K562 (cell line): ENCODE data around the gene STX12. TPM values are rescaled to one million over a fixed set of nuclear protein-coding genes. Genes with fewer than 3 reads are reported as not detected.

Source experiments
- CBX8 ChIP-seq: fragments of 200-600 bp; sonication (generic); IDR thresholded peaks from 2 replicates; pipeline ENCODE4 v1.6.1; 2012; ENCODE audit warnings: borderline replicate concordance, mixed run types, low read depth, mild to moderate bottlenecking, moderate library complexity, mixed read lengths, low read length, control low read depth, inconsistent platforms; ENCODE audit not compliant: poor library complexity, severe bottlenecking; ENCODE audit errors: extremely low read depth
- DNMT1 ChIP-seq: fragments of 450-650 bp; IDR thresholded peaks from 2 replicates; pipeline ENCODE4 v1.6.1; 2016; ENCODE audit warnings: antibody characterized with exemption, mild to moderate bottlenecking
- ETS2 ChIP-seq: IDR thresholded peaks from 2 replicates; pipeline ENCODE4 v1.6.1; 2016; ENCODE audit warnings: borderline replicate concordance, missing genetic modification characterization, mild to moderate bottlenecking, moderate library complexity, missing compliant biosample characterization; ENCODE audit not compliant: poor library complexity, severe bottlenecking
- FOSL1 ChIP-seq: fragments of 200-800 bp; sonication (Bioruptor generic); conservative IDR thresholded peaks from 2 replicates; pipeline ENCODE4 v1.6.1; 2016; ENCODE audit warnings: missing genetic modification characterization, missing compliant biosample characterization
- FOXJ2 ChIP-seq: fragments of 200-800 bp; sonication (Bioruptor generic); IDR thresholded peaks from 2 replicates; pipeline ENCODE4 v1.6.1; 2016; ENCODE audit warnings: missing genetic modification characterization, missing compliant biosample characterization
- GABPB2 ChIP-seq: fragments of 250-450 bp; sonication (Bioruptor Pico); conservative IDR thresholded peaks from 2 replicates; pipeline ENCODE4 v1.5.1; 2021; ENCODE audit warnings: mild to moderate bottlenecking
- MED1 ChIP-seq: sonication (generic); formaldehyde crosslinking; IDR thresholded peaks from 2 replicates; pipeline ENCODE4 v1.8.1; 2023; ENCODE audit warnings: missing genetic modification reagents, borderline replicate concordance
- NFIC ChIP-seq: fragments of 450-650 bp; IDR thresholded peaks from 2 replicates; pipeline ENCODE4 v1.6.1; 2017; ENCODE audit warnings: mild to moderate bottlenecking, inconsistent platforms
- NR1H2 ChIP-seq: sonication (generic); formaldehyde crosslinking; IDR thresholded peaks from 2 replicates; pipeline ENCODE4 v1.4.0; 2020; ENCODE audit warnings: mild to moderate bottlenecking, missing genetic modification reagents
- RBBP5 ChIP-seq: fragments of 200-600 bp; sonication (generic); IDR thresholded peaks from 2 replicates; pipeline ENCODE4 v1.6.1; 2012; ENCODE audit warnings: borderline replicate concordance, mild to moderate bottlenecking, low read length, control low read depth, inconsistent platforms; ENCODE audit not compliant: insufficient read depth, poor library complexity, severe bottlenecking
- RBFOX2 ChIP-seq: fragments of 200-400 bp; formaldehyde crosslinking; IDR thresholded peaks from 2 replicates; pipeline ENCODE4 v1.6.1; 2017; ENCODE audit warnings: low read depth, mild to moderate bottlenecking, low read length, moderate library complexity
- RBM15 ChIP-seq: fragments of 200-400 bp; formaldehyde crosslinking; IDR thresholded peaks from 2 replicates; pipeline ENCODE4 v1.6.1; 2018; ENCODE audit warnings: mild to moderate bottlenecking, low read length, moderate library complexity; ENCODE audit not compliant: insufficient read depth
- SIN3A ChIP-seq, 2 experiments: fragments of 150-350 bp in 1 of 2; IDR thresholded peaks; 2 replicates each; pipeline ENCODE4 v1.6.1; 2011 to 2016; ENCODE audit warnings: borderline replicate concordance in 2 of 2, low read depth in 2 of 2, low read length in 2 of 2, mild to moderate bottlenecking in 2 of 2, moderate library complexity in 2 of 2; ENCODE audit not compliant: control insufficient read depth in 1 of 2
- SMARCA4 ChIP-seq: fragments of 450-650 bp; IDR thresholded peaks from 2 replicates; pipeline ENCODE4 v1.6.1; 2016
- SOX6 ChIP-seq: fragments of 450-650 bp; IDR thresholded peaks from 2 replicates; pipeline ENCODE4 v1.6.1; 2014; ENCODE audit warnings: mild to moderate bottlenecking
- ZNF263 ChIP-seq: sonication (generic); formaldehyde crosslinking; IDR thresholded peaks from 2 replicates; pipeline ENCODE4 v1.8.0; 2022; ENCODE audit warnings: mild to moderate bottlenecking, missing genetic modification reagents, borderline replicate concordance
- polyA plus RNA-seq, 8 experiments: library from polyadenylated mRNA; depleted of rRNA in 4 of 8; stranded (reverse) in 5 of 8; unstranded in 3 of 8; fragments of >200 nt; fragmentation: Nextera tagmentation in 2 of 8; fragmentation: Illumina TruSeq in 1 of 8; extraction: Ambion mirVana in 2 of 8; extraction: Trizol in 1 of 8; gene quantifications; 2 replicates each; pipeline versions ENCODE4 v1.2.1 to v1.2.3, GENCODE V29; 2011 to 2014; ENCODE audit warnings: inconsistent platforms in 1 of 8, missing spikeins in 1 of 8
- total RNA-seq, 7 experiments: library from RNA; depleted of rRNA in 6 of 7; stranded (reverse); fragments of >200 nt in 6 of 7; fragmentation: Illumina TruSeq in 2 of 7; extraction: Trizol in 2 of 7; gene quantifications; 2 replicates each; pipeline versions ENCODE4 v1.2.1 to v1.2.3, GENCODE V29; 2011 to 2021; ENCODE audit warnings: low replicate concordance in 1 of 7
- TF ChIP-seq, protein P1 (sequence below), 2 experiments: IDR thresholded peaks; 2 replicates each; pipeline ENCODE4 v1.6.1; 2012; ENCODE audit warnings: improper control_type of control experiment in 2 of 2, low read depth in 2 of 2, low read length in 2 of 2, borderline replicate concordance in 1 of 2
- TF ChIP-seq, protein P2 (sequence below): fragments of 250-450 bp; sonication (Bioruptor Pico); IDR thresholded peaks from 2 replicates; pipeline ENCODE4 v1.5.0; 2021; ENCODE audit warnings: mild to moderate bottlenecking, borderline replicate concordance
- TF ChIP-seq, protein P3 (sequence below): sonication (generic); formaldehyde crosslinking; IDR thresholded peaks from 2 replicates; pipeline ENCODE4 v1.4.0; 2020; ENCODE audit warnings: mild to moderate bottlenecking, missing genetic modification reagents

STX12 gene
- total and polyA plus RNA-seq, 9 of the 15 experiments (the other 6 are each of a cell fraction or from before 2014, with no cell fraction given): 16.9 to 31.3 (median 25.7) TPM

DNA sequence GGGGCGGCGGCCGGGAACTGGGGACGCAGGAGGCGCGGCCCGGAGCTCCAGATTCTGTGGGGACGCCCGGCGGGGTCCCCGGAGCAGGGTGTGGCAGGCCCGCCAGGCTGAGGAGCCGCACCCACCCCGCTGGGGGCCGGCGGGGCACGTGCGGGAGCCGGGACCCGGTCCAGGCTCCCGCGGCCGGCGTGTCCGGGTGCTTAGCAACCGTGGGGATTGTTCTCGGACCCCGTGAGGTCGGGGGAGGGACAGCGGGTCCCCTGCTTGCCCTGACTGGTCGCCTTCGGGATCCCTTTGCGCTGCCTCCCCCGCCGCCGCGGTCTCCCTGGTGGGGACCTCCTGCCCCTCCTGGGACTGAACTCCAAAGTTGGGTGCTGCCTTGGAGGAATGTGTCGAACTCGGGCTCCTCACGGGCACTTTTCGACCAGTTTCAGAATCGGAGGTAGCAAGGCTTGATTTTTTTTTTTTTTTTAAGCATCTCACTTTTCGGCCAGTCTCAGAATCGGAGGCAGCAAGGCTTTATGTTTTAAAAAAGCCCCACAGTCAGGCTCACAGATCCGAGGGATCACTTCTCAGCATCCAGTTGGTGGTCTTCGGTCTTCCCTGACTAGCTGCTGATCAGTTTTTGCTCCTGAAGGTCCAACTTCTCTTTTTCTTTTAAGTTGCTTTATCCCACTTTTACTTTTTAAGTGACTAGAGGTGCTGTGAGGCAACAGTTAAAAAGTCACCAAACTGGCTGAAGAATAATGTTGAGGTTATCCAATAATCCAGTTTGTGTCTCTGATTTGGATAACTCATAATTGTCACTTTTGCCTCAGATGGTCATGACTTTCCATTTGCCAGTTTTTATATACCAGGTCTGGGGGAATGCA, 46.6 kb upstream of the STX12 start (continued):
- TF ChIP-seq, protein P1, sequence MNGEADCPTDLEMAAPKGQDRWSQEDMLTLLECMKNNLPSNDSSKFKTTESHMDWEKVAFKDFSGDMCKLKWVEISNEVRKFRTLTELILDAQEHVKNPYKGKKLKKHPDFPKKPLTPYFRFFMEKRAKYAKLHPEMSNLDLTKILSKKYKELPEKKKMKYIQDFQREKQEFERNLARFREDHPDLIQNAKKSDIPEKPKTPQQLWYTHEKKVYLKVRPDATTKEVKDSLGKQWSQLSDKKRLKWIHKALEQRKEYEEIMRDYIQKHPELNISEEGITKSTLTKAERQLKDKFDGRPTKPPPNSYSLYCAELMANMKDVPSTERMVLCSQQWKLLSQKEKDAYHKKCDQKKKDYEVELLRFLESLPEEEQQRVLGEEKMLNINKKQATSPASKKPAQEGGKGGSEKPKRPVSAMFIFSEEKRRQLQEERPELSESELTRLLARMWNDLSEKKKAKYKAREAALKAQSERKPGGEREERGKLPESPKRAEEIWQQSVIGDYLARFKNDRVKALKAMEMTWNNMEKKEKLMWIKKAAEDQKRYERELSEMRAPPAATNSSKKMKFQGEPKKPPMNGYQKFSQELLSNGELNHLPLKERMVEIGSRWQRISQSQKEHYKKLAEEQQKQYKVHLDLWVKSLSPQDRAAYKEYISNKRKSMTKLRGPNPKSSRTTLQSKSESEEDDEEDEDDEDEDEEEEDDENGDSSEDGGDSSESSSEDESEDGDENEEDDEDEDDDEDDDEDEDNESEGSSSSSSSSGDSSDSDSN (IDR thresholded peaks at IDR 0.05; ENCODE audit: borderline replicate concordance in 1 of 2, low read depth in 2 of 2, low read length in 2 of 2): peak in 1 of 2 experiments; percentile 12; a peak in 1 of 4 replicates
- TF ChIP-seq ZNF263: 0 out of 2 replicates have a peak, but pooled peaks have one; percentile 42
- TF ChIP-seq, protein P2, sequence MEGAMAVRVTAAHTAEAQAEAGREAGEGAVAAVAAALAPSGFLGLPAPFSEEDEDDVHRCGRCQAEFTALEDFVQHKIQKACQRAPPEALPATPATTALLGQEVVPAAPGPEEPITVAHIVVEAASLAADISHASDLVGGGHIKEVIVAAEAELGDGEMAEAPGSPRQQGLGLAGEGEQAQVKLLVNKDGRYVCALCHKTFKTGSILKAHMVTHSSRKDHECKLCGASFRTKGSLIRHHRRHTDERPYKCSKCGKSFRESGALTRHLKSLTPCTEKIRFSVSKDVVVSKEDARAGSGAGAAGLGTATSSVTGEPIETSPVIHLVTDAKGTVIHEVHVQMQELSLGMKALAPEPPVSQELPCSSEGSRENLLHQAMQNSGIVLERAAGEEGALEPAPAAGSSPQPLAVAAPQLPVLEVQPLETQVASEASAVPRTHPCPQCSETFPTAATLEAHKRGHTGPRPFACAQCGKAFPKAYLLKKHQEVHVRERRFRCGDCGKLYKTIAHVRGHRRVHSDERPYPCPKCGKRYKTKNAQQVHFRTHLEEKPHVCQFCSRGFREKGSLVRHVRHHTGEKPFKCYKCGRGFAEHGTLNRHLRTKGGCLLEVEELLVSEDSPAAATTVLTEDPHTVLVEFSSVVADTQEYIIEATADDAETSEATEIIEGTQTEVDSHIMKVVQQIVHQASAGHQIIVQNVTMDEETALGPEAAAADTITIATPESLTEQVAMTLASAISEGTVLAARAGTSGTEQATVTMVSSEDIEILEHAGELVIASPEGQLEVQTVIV (CRISPR knock-in tag): no peak
- peak; percentile 66 for TF ChIP-seq RBBP5
- TF ChIP-seq, protein P3, sequence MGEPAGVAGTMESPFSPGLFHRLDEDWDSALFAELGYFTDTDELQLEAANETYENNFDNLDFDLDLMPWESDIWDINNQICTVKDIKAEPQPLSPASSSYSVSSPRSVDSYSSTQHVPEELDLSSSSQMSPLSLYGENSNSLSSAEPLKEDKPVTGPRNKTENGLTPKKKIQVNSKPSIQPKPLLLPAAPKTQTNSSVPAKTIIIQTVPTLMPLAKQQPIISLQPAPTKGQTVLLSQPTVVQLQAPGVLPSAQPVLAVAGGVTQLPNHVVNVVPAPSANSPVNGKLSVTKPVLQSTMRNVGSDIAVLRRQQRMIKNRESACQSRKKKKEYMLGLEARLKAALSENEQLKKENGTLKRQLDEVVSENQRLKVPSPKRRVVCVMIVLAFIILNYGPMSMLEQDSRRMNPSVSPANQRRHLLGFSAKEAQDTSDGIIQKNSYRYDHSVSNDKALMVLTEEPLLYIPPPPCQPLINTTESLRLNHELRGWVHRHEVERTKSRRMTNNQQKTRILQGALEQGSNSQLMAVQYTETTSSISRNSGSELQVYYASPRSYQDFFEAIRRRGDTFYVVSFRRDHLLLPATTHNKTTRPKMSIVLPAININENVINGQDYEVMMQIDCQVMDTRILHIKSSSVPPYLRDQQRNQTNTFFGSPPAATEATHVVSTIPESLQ (CRISPR knock-in tag): 0 out of 2 replicates have a peak, but pooled peaks have one; percentile 33
- peak in 1 of 2 experiments; percentile 69; a peak in 1 of 4 replicates for TF ChIP-seq SIN3A (IDR thresholded peaks at IDR 0.05; ENCODE audit: borderline replicate concordance in 2 of 2, control insufficient read depth in 1 of 2, low read depth in 2 of 2, low read length in 2 of 2)
- TF ChIP-seq MED1: no peak
- no peak for TF ChIP-seq FOXJ2
- TF ChIP-seq ETS2 (tag): peak; percentile 16
- peak; percentile 71 for TF ChIP-seq RBFOX2
- TF ChIP-seq CBX8: no peak
- TF ChIP-seq NFIC: 0 out of 2 replicates have a peak, but pooled peaks have one; percentile 21
- TF ChIP-seq DNMT1: no peak
- TF ChIP-seq SOX6: no peak
- no peak for TF ChIP-seq RBM15
- TF ChIP-seq GABPB2 (CRISPR knock-in tag): no peak
- TF ChIP-seq FOSL1: 0 out of 2 replicates have a peak, but pooled peaks have one; percentile 13
- 0 out of 2 replicates have a peak, but pooled peaks have one; percentile 26 for TF ChIP-seq SMARCA4
- peak; percentile 80; the same call in 1 of the 2 replicates for TF ChIP-seq NR1H2 (CRISPR knock-in tag)
